Lung (tissue), 12 donors: Measurements from ENCODE around the gene ABHD14A. TPM values are rescaled to one million over a fixed set of nuclear protein-coding genes. Genes with fewer than 3 reads are reported as not detected.

ENCODE experiments used
- ATAC-seq: fragments of 200-7000 bp; cut with Tn5 transposase; one replicate; pipeline ENCODE4 v1.9.1; 2020; ENCODE audit warnings: moderate number of reproducible peaks; ENCODE audit not compliant: insufficient read depth, low FRiP score
- DNase-seq, 3 donors: peaks; one replicate each; pipeline ENCODE4 v3.0.0-alpha.2; 2013 to 2017
- H3K27ac ChIP-seq, 2 donors: one replicate each; pipeline ENCODE4 v1.5.1; 2013; ENCODE audit warnings: mild to moderate bottlenecking in 2 of 2, moderate library complexity in 2 of 2, control low read depth in 1 of 2, inconsistent platforms in 1 of 2, low read depth in 1 of 2, low read length in 1 of 2
- H3K27me3 ChIP-seq, 3 donors: one replicate each; pipeline ENCODE4 v1.5.1; 2013; ENCODE audit warnings: low read length in 2 of 3; ENCODE audit not compliant: control insufficient read depth in 3 of 3, insufficient read depth in 3 of 3
- H3K36me3 ChIP-seq, 4 donors: one replicate each; pipeline ENCODE4 v1.5.1; 2013; ENCODE audit warnings: low read length in 4 of 4, mild to moderate bottlenecking in 1 of 4, moderate library complexity in 1 of 4; ENCODE audit not compliant: control insufficient read depth in 4 of 4, insufficient read depth in 4 of 4
- H3K4me1 ChIP-seq, 5 donors: one replicate each; pipeline ENCODE4 v1.5.1; 2013; ENCODE audit warnings: low read length in 5 of 5, mild to moderate bottlenecking in 2 of 5, moderate library complexity in 1 of 5; ENCODE audit not compliant: control insufficient read depth in 5 of 5, insufficient read depth in 5 of 5
- H3K4me3 ChIP-seq: one replicate; pipeline ENCODE4 v1.5.1; 2013; ENCODE audit warnings: mild to moderate bottlenecking, control low read depth, moderate library complexity
- H3K9ac ChIP-seq, 2 donors: one replicate each; pipeline ENCODE4 v1.5.1; 2013; ENCODE audit warnings: low read length in 2 of 2, control low read depth in 1 of 2; ENCODE audit not compliant: insufficient read depth in 1 of 2
- H3K9me3 ChIP-seq, 4 donors: one replicate each; pipeline ENCODE4 v1.5.1; 2013; ENCODE audit warnings: low read length in 3 of 4, mild to moderate bottlenecking in 1 of 4, moderate library complexity in 1 of 4; ENCODE audit not compliant: control insufficient read depth in 4 of 4, insufficient read depth in 3 of 4
- WGBS, 2 donors: extraction: QIAGEN DNeasy Blood & Tissue Kit; methylation state at CpG; one replicate each; pipeline ENCODE4 v1.1.7; 2013; 5-methylcytosine and 5-hydroxymethylcytosine counted together
- polyA plus RNA-seq, 2 donors: library from polyadenylated mRNA; stranded (reverse); fragments of 200-250 nt; gene quantifications; one replicate each; pipeline ENCODE4 v1.2.1, GENCODE V29; 2013
- total RNA-seq, 2 donors: library from RNA; depleted of rRNA in 1 of 2; stranded (reverse); fragments of >200 nt in 1 of 2; gene quantifications; one replicate each; pipeline ENCODE4 v1.2.1, GENCODE V29; 2014 to 2021
- TF ChIP-seq, protein P1 (sequence below): IDR thresholded peaks from 2 replicates; pipeline ENCODE4 v1.5.1; 2012; ENCODE audit warnings: mild to moderate bottlenecking; ENCODE audit errors: control extremely low read depth, extremely low read depth
- donor health status: control.
- donor health status: control.
- donor health status: Bipolar disorder and iron deficiency.
- donor health status: healthy.
- donor health status: DM: yes; HTN: yes; CAD: no.

ABHD14A gene
- total and polyA plus RNA-seq, 4 donors, result 7.2 to 62.8 (median 21.8) TPM

- H3K27ac ChIP-seq, result no peak overlapping the region
- H3K9ac ChIP-seq, result no peak overlapping the region
- no peak for DNase-seq
- no peaks in the 10 kb centered on the region for H3K27me3 ChIP-seq
- no peak for ATAC-seq
- peaks cover 3 to 15% (median 9%) of the 10 kb centered on the region in 5 donors for H3K4me1 ChIP-seq
- peaks cover 14 to 50% (median 32%) of the 10 kb centered on the region in 4 donors for H3K36me3 ChIP-seq
- no peaks in the 10 kb centered on the region for H3K9me3 ChIP-seq
- TF ChIP-seq, protein P1, sequence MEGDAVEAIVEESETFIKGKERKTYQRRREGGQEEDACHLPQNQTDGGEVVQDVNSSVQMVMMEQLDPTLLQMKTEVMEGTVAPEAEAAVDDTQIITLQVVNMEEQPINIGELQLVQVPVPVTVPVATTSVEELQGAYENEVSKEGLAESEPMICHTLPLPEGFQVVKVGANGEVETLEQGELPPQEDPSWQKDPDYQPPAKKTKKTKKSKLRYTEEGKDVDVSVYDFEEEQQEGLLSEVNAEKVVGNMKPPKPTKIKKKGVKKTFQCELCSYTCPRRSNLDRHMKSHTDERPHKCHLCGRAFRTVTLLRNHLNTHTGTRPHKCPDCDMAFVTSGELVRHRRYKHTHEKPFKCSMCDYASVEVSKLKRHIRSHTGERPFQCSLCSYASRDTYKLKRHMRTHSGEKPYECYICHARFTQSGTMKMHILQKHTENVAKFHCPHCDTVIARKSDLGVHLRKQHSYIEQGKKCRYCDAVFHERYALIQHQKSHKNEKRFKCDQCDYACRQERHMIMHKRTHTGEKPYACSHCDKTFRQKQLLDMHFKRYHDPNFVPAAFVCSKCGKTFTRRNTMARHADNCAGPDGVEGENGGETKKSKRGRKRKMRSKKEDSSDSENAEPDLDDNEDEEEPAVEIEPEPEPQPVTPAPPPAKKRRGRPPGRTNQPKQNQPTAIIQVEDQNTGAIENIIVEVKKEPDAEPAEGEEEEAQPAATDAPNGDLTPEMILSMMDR, result no peak
- 90 to 91% methylated on average over 13 of the region's 13 CpGs for whole genome bisulfite sequencing, 2 donors
- H3K4me3 ChIP-seq, result no peak overlapping the region
Observed at GRCh38 chr3:51937611-51938450, 37.0 kb upstream of the ABHD14A start.

GRCh38 chr3:51938780-51939425 is 36.0 kb upstream of the ABHD14A start:
- TF ChIP-seq, protein P1, result no peak
- no peak for DNase-seq
- no peak for ATAC-seq
- Histone ChIP-seq H3K9me3 (no peaks in the 10 kb centered on the region), H3K4me3 (no peak overlapping the region), H3K9ac (no peak overlapping the region), H3K27me3 (no peaks in the 10 kb centered on the region), H3K27ac (no peak overlapping the region), H3K36me3 (peaks cover 14 to 39% (median 28%) of the 10 kb centered on the region in 4 donors), H3K4me1 (peaks cover 3 to 18% (median 12%) of the 10 kb centered on the region in 5 donors)
- WGBS, 2 donors, result 90 to 92% methylated on average over 9 of the region's 9 CpGs

DNA sequence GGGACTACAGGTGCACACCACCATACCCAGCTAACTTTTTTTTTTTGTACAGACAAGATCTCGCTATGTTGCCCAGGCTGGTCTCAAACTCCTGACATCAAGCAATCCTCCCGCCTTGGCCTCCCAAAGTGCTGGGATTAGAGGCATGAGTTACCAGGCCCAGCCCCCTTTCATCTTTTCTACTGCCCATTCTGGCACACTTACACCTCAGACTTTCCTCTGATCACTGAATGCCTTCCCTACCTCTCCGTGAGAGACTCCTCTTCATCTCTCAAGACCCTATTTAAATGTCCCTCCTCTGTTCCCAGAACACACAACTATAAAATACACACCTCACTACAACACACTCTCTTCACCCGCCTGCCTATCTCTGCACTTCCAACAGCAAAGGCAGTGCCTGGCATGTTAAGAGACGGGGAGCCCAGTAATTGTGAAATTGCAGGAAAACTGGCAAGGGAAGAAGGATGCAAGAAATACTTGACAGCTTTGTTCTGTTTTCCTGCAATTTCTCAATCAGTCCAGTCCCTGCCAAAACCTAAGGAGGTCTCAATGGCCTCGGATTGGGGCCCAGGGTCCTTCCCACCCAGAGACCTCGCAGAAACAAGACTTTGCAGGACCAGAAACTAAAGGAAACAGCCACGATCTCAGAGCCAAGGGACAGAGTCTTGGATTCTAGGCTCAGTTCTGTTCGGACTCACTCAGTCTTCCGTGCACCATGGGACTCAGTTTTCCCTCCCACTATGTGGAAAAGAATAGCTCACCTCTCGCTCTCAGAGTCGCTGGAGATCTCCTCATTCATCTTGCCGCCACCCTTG is 34.0 kb upstream of the ABHD14A start:
- ATAC-seq (no peak), DNase-seq (peak in 1 of 3 donors; percentile 30)
- WGBS, 2 donors, result 32 to 35% methylated on average over 13 of the region's 13 CpGs
- peaks cover 8 to 22% (median 20%) of the 10 kb centered on the region in 4 donors for H3K36me3 ChIP-seq
- H3K27ac ChIP-seq, result peak overlapping the region; percentile 75 to 80
- H3K9ac ChIP-seq, result peak overlapping the region; percentile 55 to 56
- H3K9me3 ChIP-seq, result no peaks in the 10 kb centered on the region
- peaks cover 3 to 18% (median 12%) of the 10 kb centered on the region in 5 donors for H3K4me1 ChIP-seq
- TF ChIP-seq, protein P1, result no peak
- H3K4me3 ChIP-seq, result peak overlapping the region; percentile 65
- no peaks in the 10 kb centered on the region for H3K27me3 ChIP-seq
